OCI-LY1 (cell line): Measurements from ENCODE around the gene CA9.

Experiments
- CTCF ChIP-seq: fragments of 200-600 bp; sonication (generic), shearing (Covaris generic); IDR thresholded peaks from 2 replicates; pipeline ENCODE4 v1.5.1; 2017; ENCODE audit warnings: mild to moderate bottlenecking, antibody characterized with exemption, low read length, moderate library complexity, mixed read lengths
- EZH2 ChIP-seq: fragments of 200-600 bp; sonication (generic), shearing (Covaris generic); IDR thresholded peaks from 2 replicates; pipeline ENCODE4 v1.8.0; 2017; ENCODE audit warnings: borderline replicate concordance, mixed run types, mild to moderate bottlenecking, antibody characterized with exemption, low read length, moderate library complexity, mixed read lengths

DNA sequence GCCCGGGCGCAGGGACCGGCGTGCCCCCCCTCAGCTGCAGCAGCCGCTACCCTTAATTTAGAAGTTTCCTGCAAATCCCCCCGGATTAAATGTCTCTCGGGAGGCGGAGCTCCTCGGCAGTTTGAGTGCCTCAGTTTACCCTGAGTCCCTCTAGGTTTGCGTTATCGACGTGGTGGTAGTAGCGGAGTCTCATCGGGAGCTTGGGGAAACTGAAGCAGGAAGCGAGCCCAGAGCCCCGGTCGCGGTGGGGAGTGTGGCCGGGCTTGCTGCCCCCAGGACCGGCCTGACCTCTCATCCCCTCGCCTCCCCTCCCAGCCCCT is 16.5 kb downstream of the CA9 start:
- TF ChIP-seq CTCF (no peak), EZH2 (no peak)
